ENCODE measurements around the gene TNFRSF4. TPM values are rescaled to one million over a fixed set of nuclear protein-coding genes. Genes with fewer than 3 reads are reported as not detected.

Gene TNFRSF4
- total RNA-seq, 2 donors from 2014 or later, result 268 to 588 TPM

DNA sequence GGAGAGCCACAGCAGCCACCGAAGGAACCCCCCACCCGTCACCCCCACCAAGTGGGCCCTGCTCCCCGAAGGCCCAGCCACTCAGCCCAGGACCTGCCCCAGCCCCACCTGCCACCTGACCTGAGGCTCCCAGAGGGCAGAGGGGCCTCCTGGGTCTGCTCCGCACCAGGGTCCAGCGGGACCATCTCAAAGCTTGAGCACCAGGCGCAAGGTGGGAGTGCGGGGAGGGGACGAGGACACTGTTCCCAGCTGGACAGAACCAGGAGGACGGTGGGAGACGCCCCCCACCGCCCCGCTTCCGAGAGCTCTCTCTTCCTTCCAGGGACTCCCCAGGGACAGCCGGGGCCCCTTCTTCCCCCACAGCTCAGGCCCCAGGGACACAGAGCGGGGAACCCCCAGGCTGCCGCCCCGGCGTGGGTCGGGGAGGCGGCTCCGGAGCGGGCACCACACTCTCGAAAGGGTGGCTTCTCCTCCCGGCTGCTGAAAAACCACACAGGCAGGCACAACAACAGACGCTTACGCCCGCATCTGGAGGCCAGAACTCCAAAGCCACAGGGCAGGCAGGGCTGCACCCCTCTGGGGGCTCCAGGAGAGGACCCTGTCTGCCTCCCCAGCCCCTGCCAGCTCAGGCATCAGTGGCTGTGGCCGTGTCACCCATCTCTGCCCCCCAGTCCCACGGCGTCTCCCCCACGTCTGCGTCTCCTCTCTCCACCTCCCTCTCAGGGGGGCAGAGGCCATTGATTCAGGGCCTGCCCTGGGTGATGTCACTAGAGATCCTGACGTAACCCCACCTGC is 42.2 kb downstream of the TNFRSF4 start:
- Mint-ChIP-seq H3K4me1 (ENCODE audit: low read depth) (peaks cover 17% of the 10 kb centered on the region), H3K27me3 (ENCODE audit: low read depth) (peaks cover 9% of the 10 kb centered on the region), H3K9me3 (no peaks in the 10 kb centered on the region), H3K27ac (no peak overlapping the region), H3K4me3 (peak overlapping the region; percentile 2 to 75), H3K36me3 (ENCODE audit: insufficient read depth in 2 of 2) (no peaks in the 10 kb centered on the region)
- DNase-seq, result peak; percentile 14 to 34
- ATAC-seq (replicated peaks in 1 of 2), result peak; percentile 44 to 67

DNA sequence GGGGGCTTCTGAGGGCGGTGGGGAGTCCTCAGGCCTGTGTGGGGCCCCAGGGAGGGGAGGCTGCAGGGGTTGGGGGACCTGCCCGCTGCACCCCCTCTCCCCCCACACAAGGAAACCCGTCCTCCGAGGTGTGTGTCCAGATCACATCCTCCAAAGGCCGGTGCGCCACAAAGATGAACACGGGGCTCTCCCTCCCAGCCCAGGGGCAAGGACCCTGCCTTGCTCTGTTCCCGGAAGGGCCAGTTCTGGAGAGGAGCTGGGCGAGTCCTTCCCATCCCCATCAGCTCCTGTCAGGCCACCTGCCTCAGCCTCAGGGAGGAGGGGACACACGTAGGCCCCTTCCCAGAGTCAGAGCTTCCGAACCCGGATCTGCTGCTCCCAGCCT is 42.8 kb downstream of the TNFRSF4 start:
- H3K4me1 Mint-ChIP-seq (ENCODE audit: low read depth), result peaks cover 17% of the 10 kb centered on the region
- peaks cover 6% of the 10 kb centered on the region for H3K27me3 Mint-ChIP-seq (ENCODE audit: low read depth)
- ATAC-seq (replicated peaks in 1 of 2) (no peak), DNase-seq (no peak)
- no peaks in the 10 kb centered on the region for H3K9me3 Mint-ChIP-seq
- no peaks in the 10 kb centered on the region for H3K36me3 Mint-ChIP-seq (ENCODE audit: insufficient read depth in 2 of 2)
- H3K27ac Mint-ChIP-seq, result no peak overlapping the region
- peak overlapping the region in 1 of 2 donors; percentile 46 for H3K4me3 Mint-ChIP-seq

DNA sequence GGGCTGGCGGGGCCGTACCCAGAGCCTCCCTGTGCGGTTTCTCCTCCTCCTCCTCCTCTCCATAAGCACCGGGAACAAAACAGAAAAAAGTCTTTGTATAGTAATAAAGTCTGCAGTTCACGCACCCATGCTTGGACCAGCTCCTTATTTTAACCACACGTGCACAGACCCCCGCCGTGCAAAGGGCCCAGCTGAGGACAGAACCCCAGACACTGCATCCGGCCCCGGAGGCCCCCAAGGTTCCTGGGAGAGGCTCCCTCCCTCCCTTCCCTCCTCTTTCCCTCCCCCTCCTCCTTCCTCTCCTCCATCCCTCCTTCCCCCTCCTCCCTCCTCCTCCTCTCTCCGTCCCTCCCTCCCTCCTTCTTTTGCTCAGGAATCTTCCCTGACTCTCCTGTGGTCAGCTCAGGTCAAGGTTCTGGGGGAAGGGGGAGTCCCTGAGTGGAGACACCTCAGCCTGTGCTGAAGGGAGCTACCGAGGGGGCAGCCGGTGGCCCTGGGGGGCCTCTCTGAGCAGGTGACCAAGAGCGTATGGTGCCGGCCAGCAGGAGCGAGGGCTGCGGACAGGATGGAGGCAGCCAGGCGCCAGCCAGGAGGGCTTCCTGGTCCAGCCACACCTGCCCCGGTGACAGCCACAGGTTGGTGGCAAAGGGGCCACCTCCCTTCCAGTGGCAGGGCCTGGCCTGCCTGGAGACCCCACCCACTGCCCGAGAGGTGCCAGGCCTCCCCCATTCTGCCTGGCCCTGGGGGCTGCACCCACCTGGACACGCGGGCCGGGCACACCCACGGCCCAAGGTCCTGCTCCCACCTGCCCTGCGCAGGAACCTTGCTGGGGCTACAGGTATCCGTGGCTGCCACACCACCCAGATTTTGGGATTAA is 43.5 kb downstream of the TNFRSF4 start:
- peak overlapping the region in 1 of 2 donors; percentile 12 for H3K4me3 Mint-ChIP-seq
- peaks cover 6% of the 10 kb centered on the region for H3K27me3 Mint-ChIP-seq (ENCODE audit: low read depth)
- H3K27ac Mint-ChIP-seq, result no peak overlapping the region
- no peaks in the 10 kb centered on the region for H3K9me3 Mint-ChIP-seq
- H3K36me3 Mint-ChIP-seq (ENCODE audit: insufficient read depth in 2 of 2), result no peaks in the 10 kb centered on the region
- ATAC-seq (replicated peaks in 1 of 2) (no peak), DNase-seq (no peak)
- H3K4me1 Mint-ChIP-seq (ENCODE audit: low read depth), result peaks cover 17% of the 10 kb centered on the region

DNA sequence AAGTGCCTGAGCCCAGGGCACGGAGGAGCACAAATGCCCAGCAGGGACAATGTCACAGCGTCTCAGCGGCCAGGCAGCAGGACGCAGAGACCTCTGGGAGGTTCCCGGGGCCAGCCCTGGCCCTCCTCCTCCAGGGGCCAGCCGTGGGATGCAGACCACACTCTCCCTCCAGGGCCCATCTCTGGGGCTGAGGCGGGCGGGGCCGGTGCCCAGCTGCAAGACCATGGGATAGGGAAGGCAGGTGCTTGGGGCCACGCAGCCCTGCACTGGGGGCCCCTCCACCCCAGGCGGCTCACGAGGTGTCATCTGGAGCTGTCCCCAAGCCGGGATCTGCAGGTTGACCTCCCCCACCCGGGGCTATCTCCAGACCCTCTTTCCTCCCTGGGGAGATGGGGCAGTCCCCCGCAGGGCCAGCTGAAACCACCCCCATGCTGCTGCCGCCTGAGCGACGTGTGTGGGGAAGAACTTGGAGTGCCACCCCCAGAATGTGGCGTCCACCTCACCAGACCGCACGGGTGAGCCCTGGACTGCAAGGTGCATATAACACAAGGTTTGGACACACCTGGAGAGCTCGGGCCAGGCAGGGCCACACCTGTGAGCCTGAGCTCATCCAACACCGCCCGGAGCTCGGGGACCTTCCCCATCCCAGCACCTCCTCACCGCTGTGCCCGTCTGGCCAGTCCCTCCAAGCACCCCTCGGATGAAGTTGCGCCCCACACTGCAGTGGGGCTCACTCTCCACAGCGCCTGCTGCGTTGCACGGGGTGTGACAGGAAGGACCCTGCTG is 44.3 kb downstream of the TNFRSF4 start:
- H3K27ac Mint-ChIP-seq, result no peak overlapping the region
- no peaks in the 10 kb centered on the region for H3K9me3 Mint-ChIP-seq
- DNase-seq, result no peak

DNA sequence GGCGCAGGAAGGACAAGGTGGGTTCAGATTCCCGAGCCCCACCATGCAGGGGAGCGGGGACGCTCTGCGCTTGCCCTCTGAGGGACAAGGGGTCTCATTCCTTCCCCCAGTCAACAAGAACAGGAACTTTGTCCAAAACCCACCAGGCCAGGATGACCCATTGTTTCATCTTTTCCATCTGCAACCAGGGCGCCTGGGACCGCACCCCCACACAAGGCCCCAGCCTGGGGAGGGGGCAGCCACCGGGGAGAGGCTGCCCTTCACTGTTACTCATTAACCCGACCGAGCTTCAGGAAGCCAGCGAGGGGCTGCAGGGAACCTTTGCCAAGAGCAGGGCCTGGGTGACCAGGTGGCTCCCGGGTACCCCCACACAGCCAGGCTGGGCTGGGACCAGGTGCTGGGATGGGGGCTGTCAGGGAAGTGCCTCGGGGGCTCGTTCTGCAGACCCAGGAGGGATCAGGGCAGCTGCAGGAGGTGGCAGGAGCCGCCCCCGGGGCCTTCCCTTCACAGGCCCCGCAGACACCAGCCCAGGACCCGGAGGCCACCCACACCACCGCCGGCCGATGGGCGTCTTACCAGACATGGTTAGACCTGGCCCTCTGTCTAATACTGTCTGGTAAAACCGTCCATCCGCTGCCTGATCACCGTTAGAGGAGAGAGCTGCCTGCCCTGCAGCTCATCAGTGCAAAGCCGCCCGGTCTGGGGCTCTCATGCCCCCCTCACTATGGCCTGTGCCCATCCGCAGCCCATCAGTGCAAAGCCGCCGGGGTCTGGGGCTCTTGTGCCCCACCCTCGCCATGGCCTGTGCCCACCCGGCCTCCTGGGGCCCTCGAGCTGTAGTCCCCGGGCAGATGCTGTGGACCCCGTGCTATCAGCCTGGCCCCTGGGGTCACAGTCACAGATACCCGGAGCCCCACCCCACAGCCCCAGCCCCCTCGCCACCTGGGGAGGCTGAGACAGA is 45.2 kb downstream of the TNFRSF4 start:
- no peaks in the 10 kb centered on the region for H3K36me3 Mint-ChIP-seq (ENCODE audit: insufficient read depth in 2 of 2)
- peaks cover 12% of the 10 kb centered on the region for H3K4me1 Mint-ChIP-seq (ENCODE audit: low read depth)
- no peak overlapping the region for H3K4me3 Mint-ChIP-seq
- ATAC-seq (replicated peaks in 1 of 2), result no peak
- peaks cover 6% of the 10 kb centered on the region for H3K27me3 Mint-ChIP-seq (ENCODE audit: low read depth)
- no peak for DNase-seq
- H3K27ac Mint-ChIP-seq, result no peak overlapping the region
- H3K9me3 Mint-ChIP-seq, result no peaks in the 10 kb centered on the region

More for the DNA sequence above, 44.3 kb downstream of the TNFRSF4 start:
- no peak for ATAC-seq (replicated peaks in 1 of 2)
- Mint-ChIP-seq H3K36me3 (ENCODE audit: insufficient read depth in 2 of 2) (no peaks in the 10 kb centered on the region), H3K27me3 (ENCODE audit: low read depth) (peaks cover 6% of the 10 kb centered on the region), H3K4me3 (no peak overlapping the region), H3K4me1 (ENCODE audit: low read depth) (peaks cover 15% of the 10 kb centered on the region)

DNA sequence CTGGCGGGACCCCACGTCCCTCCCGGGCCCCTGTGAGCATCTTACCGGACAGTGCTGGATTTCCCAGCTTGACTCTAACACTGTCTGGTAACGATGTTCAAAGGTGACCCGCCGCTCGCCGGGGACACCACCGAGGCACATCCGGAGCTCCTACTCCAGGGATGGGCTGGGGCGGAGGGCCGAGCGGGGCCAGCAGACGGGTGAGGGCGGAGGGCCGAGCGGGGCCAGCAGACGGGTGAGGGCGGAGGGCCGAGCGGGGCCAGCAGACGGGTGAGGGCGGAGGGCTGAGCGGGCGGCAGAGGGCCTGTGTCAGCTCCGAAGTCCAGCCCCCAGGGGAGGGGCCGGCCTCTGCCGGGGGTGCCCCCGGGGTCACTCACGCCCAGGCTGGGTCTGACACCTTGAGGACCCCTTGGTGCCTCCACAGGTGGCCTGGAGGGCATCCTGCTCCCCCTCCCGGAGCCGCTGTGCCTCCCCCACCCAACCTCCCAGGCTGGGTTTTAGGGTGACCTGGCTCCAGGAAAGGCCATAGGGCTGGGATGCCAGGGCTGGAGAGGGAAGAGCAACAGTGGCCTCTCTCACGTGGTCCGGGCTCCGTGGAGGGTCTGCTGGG is 46.0 kb downstream of the TNFRSF4 start:
- H3K27ac Mint-ChIP-seq, result no peak overlapping the region
- no peak for DNase-seq
- peaks cover 6% of the 10 kb centered on the region for H3K27me3 Mint-ChIP-seq (ENCODE audit: low read depth)
- H3K36me3 Mint-ChIP-seq (ENCODE audit: insufficient read depth in 2 of 2), result no peaks in the 10 kb centered on the region
- ATAC-seq (replicated peaks in 1 of 2), result no peak
- no peak overlapping the region for H3K4me3 Mint-ChIP-seq
- H3K4me1 Mint-ChIP-seq (ENCODE audit: low read depth), result peaks cover 12% of the 10 kb centered on the region
- H3K9me3 Mint-ChIP-seq, result no peaks in the 10 kb centered on the region

DNA sequence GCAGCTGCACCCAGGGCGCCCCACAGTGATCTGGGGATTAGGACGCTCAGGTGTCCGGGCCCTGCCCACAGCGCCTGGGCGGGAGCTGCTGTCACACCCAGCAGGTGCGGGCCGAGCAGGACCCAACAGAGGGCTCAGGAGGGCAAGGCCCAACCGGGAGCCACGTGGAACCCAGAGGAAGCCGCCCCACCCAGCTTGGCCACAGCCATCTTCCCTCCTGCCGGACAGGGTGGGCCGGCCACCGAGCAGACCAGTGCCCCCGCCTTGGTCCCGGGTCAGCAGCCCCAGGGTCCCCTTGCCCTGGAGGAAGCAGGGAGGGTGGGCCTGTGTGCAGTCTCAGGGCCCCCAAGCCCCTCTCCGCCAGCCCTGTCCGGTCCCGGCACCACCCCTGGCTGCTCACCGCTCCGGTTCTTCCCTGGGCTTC is 46.5 kb downstream of the TNFRSF4 start:
- H3K27me3 Mint-ChIP-seq (ENCODE audit: low read depth), result peaks cover 6% of the 10 kb centered on the region
- H3K4me1 Mint-ChIP-seq (ENCODE audit: low read depth), result peaks cover 11% of the 10 kb centered on the region
- no peak overlapping the region for H3K4me3 Mint-ChIP-seq
- no peak overlapping the region for H3K27ac Mint-ChIP-seq
- no peak for DNase-seq
- H3K9me3 Mint-ChIP-seq, result no peaks in the 10 kb centered on the region
- no peaks in the 10 kb centered on the region for H3K36me3 Mint-ChIP-seq (ENCODE audit: insufficient read depth in 2 of 2)
- ATAC-seq (replicated peaks in 1 of 2), result no peak

DNA sequence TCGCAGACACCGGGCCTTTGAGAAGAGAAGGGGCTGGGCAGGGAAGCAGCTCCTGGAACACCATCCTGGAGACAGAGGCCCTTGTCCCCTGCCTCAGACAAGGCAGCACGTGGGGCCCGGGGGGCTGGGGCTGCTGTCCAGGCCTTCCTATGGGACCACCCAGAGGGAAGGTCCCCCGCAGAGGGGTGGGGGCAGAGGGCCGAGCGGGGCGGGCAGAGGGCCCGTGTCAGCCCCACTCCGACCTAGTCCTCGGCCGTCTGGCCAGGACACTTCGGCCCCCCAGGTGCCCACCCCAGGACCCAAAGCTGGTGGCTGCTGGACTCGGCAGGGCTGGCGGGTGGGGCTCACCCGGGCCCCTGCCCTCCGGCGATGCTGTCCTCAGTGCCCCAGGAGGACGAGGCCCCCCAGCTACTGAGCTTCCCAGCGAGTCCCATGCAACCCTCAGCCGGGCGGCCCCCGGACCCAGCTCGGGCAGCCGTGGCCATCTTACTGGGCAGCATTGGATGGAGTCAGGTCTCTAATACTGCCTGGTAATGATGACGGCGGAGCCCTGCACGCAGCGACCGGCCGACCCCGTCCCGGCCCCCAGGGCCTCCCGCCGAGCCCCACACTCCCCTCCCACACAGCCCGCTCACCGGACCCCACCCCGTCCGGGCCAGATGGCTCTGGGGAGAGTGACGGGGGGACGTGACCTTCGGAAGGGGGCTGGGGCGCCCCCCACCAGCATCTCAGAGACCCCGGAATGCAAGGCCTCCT is 47.1 kb downstream of the TNFRSF4 start:
- Mint-ChIP-seq H3K36me3 (ENCODE audit: insufficient read depth in 2 of 2) (no peaks in the 10 kb centered on the region), H3K9me3 (no peaks in the 10 kb centered on the region)

DNA sequence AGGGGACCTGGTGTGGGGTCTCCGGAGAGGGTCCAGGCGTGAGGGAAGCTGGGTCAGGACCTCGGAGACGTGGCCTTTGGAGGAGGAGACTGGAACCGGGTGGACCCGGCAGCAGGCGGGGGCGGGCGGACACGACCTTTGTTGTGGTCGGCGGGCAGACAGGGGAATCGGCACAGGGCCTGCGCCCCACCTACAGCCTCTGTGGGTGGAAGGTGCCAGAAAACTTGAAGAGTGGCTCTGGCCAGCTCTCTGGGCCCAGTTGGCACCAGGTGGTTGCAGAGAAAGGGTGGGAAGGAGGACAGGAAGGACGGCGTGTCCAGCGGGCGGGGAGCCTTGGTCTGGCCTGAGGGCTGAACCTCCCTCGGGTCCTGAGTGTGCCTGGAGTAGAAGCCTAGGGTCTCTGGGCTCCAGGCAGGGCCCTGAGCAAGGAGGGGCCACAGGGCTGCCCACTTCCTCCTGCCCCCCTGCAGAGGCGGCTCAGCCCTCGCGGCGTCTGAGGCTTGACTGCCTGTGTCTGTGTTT is 48.0 kb downstream of the TNFRSF4 start:
- H3K4me3 Mint-ChIP-seq, result no peak overlapping the region
- no peaks in the 10 kb centered on the region for H3K9me3 Mint-ChIP-seq
- ATAC-seq (replicated peaks in 1 of 2), result no peak
- H3K27me3 Mint-ChIP-seq (ENCODE audit: low read depth), result peaks cover 6% of the 10 kb centered on the region
- no peak for DNase-seq
- H3K4me1 Mint-ChIP-seq (ENCODE audit: low read depth), result peaks cover 5% of the 10 kb centered on the region
- no peak overlapping the region for H3K27ac Mint-ChIP-seq
- H3K36me3 Mint-ChIP-seq (ENCODE audit: insufficient read depth in 2 of 2), result no peaks in the 10 kb centered on the region

More for the DNA sequence above, 47.1 kb downstream of the TNFRSF4 start:
- Mint-ChIP-seq H3K4me1 (ENCODE audit: low read depth) (peaks cover 5% of the 10 kb centered on the region), H3K27ac (no peak overlapping the region), H3K4me3 (no peak overlapping the region), H3K27me3 (ENCODE audit: low read depth) (peaks cover 6% of the 10 kb centered on the region)
- no peak for DNase-seq
- ATAC-seq (replicated peaks in 1 of 2), result no peak

DNA sequence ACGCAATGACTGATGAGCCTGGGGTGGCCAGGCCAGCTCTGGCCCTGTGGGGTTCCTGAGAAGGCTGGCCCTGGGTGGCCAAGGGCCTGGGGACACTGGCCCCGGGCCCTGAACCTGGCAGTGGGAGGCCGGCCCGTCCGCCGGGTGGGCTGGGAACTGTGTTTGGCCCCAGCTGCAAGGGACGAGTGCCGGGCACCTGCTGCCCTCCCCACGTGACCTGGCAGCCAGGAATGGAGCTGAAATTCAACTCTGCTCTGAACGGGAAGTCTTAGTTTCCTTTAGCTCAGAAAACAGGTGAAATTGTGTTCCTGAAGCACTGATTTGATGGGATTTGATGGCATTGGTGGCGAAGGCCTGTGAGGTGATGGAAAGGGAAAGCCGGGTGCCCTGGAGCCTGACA is 48.5 kb downstream of the TNFRSF4 start:
- Mint-ChIP-seq H3K4me3 (no peak overlapping the region), H3K27me3 (ENCODE audit: low read depth) (peaks cover 6% of the 10 kb centered on the region), H3K27ac (no peak overlapping the region)

More for the DNA sequence above, 48.5 kb downstream of the TNFRSF4 start:
- ATAC-seq (replicated peaks in 1 of 2) (no peak), DNase-seq (no peak)
- Mint-ChIP-seq H3K4me1 (ENCODE audit: low read depth) (peaks cover 5% of the 10 kb centered on the region), H3K36me3 (ENCODE audit: insufficient read depth in 2 of 2) (no peaks in the 10 kb centered on the region), H3K9me3 (no peaks in the 10 kb centered on the region)

Measured in activated T-cell treated with anti-CD3 and anti-CD28 coated beads, Interleukin-2, amount 50 U/mL, for 72 hours (primary cell).